ENCODE measurements around the gene EGLN3. TPM values are rescaled to one million over a fixed set of nuclear protein-coding genes. Genes with fewer than 3 reads are reported as not detected.

Gene EGLN3
- total and polyA plus RNA-seq, 2 of the 13 experiments (the other 11 are each of a cell fraction or from before 2014, with no cell fraction given): 0.18 to 27.3 TPM

- FAIRE-seq (no peak), DNase-seq (ENCODE audit: low spot score) (no peak), ATAC-seq (no peak)
- ChIA-PET POLR2A (no interaction called here), CTCF (ENCODE audit: low intra/inter-chr PET ratio, low total read pairs) (interaction anchor here (1.3 kb wide), 1 partner anchor 140 kb away, joined by 3 read pairs; no protein-coding TSS in a partner anchor)
- no TSS peak for BruUV-seq (replicated peaks)
- no peak overlapping the region for H3K9ac ChIP-seq (ENCODE audit: insufficient read depth, low read depth, low read length)
- TF ChIP-seq, protein P1, sequence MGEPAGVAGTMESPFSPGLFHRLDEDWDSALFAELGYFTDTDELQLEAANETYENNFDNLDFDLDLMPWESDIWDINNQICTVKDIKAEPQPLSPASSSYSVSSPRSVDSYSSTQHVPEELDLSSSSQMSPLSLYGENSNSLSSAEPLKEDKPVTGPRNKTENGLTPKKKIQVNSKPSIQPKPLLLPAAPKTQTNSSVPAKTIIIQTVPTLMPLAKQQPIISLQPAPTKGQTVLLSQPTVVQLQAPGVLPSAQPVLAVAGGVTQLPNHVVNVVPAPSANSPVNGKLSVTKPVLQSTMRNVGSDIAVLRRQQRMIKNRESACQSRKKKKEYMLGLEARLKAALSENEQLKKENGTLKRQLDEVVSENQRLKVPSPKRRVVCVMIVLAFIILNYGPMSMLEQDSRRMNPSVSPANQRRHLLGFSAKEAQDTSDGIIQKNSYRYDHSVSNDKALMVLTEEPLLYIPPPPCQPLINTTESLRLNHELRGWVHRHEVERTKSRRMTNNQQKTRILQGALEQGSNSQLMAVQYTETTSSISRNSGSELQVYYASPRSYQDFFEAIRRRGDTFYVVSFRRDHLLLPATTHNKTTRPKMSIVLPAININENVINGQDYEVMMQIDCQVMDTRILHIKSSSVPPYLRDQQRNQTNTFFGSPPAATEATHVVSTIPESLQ (CRISPR knock-in tag; conservative IDR thresholded peaks at IDR 0.05): no peak
- TF ChIP-seq MAFF (IDR thresholded peaks at IDR 0.05; ENCODE audit: low read depth, low read length): peak; percentile 70
- no peak for TF ChIP-seq ZNF597 (CRISPR knock-in tag; IDR thresholded peaks at IDR 0.05)
- peak; percentile 82 to 86 for TF ChIP-seq MAFK (conservative IDR thresholded peaks at IDR 0.05 in 1 of 2, IDR thresholded peaks at IDR 0.05 in 1 of 2; ENCODE audit: low read length in 2 of 2)
- TF ChIP-seq TMF1 (CRISPR knock-in tag; IDR thresholded peaks at IDR 0.05; ENCODE audit: low read depth): no peak
- WGBS (ENCODE audit: low lambda C conversion rate): 5% methylated on average over 3 of the region's 3 CpGs
- peaks cover 2 to 24% of the 10 kb centered on the region in 2 experiments; a peak in 4 of 5 replicates for H3K27me3 ChIP-seq (ENCODE audit: control insufficient read depth in 1 of 2, insufficient read depth in 2 of 2, low read length in 2 of 2)
- no peak overlapping the region for H2AFZ ChIP-seq (ENCODE audit: low read length)
- no peak overlapping the region for H3K4me2 ChIP-seq (ENCODE audit: low read depth, low read length)
- in situ Hi-C loops (cut with HindIII; ENCODE audit: extremely low pct_ligation_motif_present, low pct_unique_long_range_greater_than_20kb): no loop called here
- H3K27ac ChIP-seq (ENCODE audit: extremely low read length, insufficient read depth, low read length): no peak overlapping the region
- H3K9me3 ChIP-seq (ENCODE audit: low read length): no peaks in the 10 kb centered on the region
- H3K36me3 ChIP-seq (replicated peaks in 1 of 2; ENCODE audit: control insufficient read depth in 1 of 2, insufficient read depth in 2 of 2, low read length in 2 of 2): no peaks in the 10 kb centered on the region
- H4K20me1 ChIP-seq (ENCODE audit: insufficient read depth, low read length): no peaks in the 10 kb centered on the region
- no peaks in the 10 kb centered on the region for H3K4me1 ChIP-seq (ENCODE audit: insufficient read depth, low read length)
- H3K79me2 ChIP-seq (ENCODE audit: insufficient read depth, low read length): no peaks in the 10 kb centered on the region
- H3K4me3 ChIP-seq (replicated peaks in 1 of 3; ENCODE audit: insufficient read depth in 1 of 3, low read depth in 2 of 3, low read length in 3 of 3): no peak overlapping the region
- intact Hi-C loops (cut with micrococcal nuclease; ENCODE audit: unreplicated experiment): loop anchor here (5.0 kb wide), 1 partner anchor 269 kb away; no protein-coding TSS in a partner anchor
These were observed 7.1 kb upstream of the EGLN3 start for GRCh38 chr14:33957993-33958392.
